GM21529 (cell line): ENCODE measurements around the gene ADAM10.
"Not testable (repeated sequence)": the region's sequence is repeated elsewhere in the genome, so short reads cannot be mapped to it uniquely, and the experiment has no call there.

ENCODE experiments used
- ATAC-seq: cut with Tn5 transposase; IDR thresholded peaks from one replicate; pipeline ENCODE4 v1.9.1; 2021; ENCODE audit not compliant: unreplicated experiment

The ADAM10 gene

DNA sequence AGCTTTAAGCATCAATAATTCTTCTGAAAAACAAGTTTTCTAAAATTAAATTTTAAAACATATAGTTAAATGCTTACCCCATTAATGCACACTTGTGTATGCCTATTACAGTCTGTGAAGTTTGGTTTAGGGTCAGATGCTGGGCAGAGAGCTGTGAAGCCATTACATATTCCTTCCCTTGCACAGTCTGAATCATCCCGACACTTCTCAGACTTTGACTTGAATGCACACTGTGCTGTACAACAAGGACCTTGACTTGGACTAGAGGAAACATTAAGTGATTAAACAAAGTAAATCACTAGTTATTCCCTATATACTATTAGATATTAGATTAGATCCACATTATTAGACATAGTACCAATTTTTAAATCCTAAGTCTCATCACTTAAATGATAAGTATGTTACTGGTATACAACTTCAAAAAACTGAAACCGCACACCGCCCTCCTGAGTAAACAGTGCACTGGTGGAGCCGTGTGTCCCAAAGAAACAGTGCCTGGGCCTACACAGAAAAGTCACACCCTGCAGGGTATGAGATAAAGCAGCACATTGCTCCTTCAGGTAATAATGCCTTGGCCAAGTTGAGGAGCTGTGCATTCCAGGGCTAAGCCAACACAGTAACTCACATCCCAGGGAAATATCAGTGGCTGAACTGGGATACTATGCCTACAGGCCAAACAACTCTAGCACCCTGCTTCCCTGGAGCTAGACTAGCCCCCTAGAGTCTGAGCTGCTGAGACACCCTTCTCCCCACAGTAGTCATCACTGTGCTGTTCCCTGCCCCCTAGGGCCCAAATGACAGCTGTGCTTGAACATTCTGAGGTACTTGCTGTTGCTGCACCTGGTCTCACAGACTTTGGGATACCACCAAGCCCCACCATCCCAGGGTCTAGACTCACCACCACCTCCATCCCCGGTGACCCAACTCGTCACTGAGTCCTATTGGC is 137.5 kb downstream of the ADAM10 start:
- ATAC-seq = no peak

GRCh38 chr15:58608711-58609110 is 140.8 kb downstream of the ADAM10 start:
- no peak for ATAC-seq

DNA sequence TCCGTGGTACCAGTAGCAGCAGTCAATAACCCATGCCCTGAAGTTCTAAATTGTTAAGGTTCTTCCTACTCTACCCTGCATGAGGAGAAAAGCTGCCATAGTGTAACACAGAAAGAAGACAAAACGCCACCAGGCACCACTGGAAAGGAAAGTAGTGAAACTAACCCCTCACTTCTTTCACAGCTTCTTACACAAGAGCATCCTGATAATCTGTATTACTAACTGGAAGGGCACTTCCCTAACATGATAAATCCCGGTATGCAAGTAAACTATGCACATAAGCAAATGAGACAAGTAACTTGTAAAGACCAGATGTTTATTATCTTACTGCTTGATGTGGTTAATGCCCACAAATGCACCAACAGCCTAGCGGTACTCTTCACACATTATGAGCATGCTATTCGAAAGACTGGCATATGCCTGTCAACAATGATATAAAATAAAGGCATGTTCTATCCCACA is 141.3 kb downstream of the ADAM10 start:
- no peak for ATAC-seq

- no peak for ATAC-seq
Measured at GRCh38 chr15:58606577-58607080, 142.9 kb downstream of the ADAM10 start.

- ATAC-seq = no peak
Measured at GRCh38 chr15:58605931-58606530, 143.5 kb downstream of the ADAM10 start.

- no peak for ATAC-seq
Measured at GRCh38 chr15:58604455-58604923, 145.0 kb downstream of the ADAM10 start.

GRCh38 chr15:58603927-58604326 is 145.6 kb downstream of the ADAM10 start:
- ATAC-seq = not testable (repeated sequence)

- ATAC-seq = no peak
Measured at GRCh38 chr15:58602823-58603222, 146.7 kb downstream of the ADAM10 start.

DNA sequence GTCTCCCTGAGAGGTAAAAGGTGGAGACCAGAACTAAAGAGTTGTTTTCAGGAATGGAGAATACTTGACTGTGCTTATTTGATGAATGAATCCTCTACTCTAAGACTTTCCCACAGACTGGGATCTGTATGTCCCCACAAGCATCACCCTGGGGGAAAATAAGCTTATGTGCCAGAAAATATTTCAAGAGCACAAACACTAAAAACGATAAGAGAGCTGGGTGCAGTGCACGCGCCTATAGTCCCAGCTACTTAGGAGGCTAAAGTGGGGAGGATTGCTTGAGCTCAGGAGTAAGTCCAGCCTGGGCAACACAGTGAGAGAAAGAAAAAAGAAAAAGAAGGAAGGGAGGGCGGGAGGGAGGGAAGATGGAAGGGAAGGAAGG is 150.7 kb downstream of the ADAM10 start:
- ATAC-seq = no peak

DNA sequence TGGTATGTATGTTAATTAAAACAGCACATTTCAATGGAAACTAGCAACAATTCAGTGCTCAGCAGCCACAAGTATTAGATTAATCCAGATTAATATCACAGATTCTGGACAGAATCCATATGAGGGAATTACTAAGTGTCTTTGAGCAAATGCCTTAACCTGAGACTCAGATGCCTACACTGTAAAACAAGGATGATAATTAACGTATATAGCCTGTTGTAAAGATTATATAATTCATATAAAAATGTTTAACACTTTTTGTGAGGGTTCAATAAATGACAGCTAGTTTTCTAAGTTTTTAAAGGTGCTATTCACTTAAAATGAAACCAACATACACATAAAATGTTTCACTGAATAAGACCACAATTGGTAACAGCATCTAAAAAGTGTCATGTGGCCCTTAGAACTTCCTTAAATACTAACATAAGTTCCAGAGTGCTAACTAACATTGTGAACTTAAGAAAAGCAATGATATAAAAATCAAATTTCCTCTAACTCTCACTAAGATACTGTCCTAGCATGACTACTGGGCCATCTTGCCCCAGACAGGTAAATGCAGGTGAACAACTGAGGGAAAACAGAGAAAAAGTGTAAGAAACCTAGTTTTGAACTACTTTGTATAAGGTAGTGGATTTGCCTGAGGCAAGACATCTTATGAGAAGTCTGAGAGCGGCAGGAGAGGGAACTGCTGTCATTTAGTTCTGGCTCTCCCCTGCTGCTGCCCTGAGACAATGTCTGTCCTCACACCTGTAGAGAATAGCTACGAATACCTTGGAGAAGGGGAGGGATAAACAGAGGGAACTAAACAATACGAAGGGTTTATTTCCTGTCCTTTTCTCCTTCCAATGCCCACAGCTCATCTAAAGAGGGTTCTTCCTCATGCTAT is 151.3 kb downstream of the ADAM10 start:
- no peak for ATAC-seq

GRCh38 chr15:58595516-58596263 is 153.8 kb downstream of the ADAM10 start:
- no peak for ATAC-seq

- ATAC-seq = no peak
Measured at GRCh38 chr15:58594898-58595297, 154.6 kb downstream of the ADAM10 start.

- ATAC-seq = no peak
Measured at GRCh38 chr15:58593870-58594269, 155.6 kb downstream of the ADAM10 start.

DNA sequence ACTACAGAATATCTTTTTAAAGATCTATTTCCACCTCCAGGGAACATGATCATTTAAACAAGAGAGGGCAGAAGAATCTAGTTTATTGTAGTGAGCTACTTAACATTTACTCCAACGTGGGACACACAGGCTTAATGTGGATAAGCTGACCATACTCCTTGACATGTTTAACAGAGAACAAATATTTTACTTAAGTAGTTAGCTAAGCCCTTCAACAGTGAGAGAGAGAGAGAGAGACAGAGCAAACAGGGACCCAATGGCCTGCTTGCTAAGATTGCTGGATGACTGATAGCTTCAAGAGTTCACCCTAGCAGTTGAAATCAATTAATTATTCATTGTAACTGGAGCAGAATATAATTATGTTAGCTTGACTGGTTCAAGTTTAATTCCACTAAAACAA is 158.6 kb downstream of the ADAM10 start:
- no peak for ATAC-seq

DNA sequence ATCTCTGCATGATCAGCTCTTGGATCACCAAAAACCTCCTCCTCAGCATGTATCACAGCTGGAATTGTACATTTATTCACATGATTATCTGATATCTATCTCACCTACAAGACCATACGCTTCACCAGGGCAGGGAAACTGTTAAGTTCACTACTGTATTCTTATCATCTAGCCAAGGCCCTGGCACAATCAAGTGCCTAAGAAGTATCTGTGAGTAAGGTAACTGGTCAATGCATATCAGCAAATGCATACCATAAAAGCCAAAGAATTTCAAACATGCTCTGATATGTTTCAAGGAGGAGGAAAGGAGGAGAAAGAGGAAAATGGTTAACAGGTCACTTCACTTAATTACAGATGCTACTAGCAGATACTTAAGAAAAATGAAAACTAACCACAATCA is 159.3 kb downstream of the ADAM10 start:
- no peak for ATAC-seq

- no peak for ATAC-seq
Measured at GRCh38 chr15:58589047-58589446, 160.5 kb downstream of the ADAM10 start.

- no peak for ATAC-seq
Measured at GRCh38 chr15:58588096-58588495, 161.4 kb downstream of the ADAM10 start.

DNA sequence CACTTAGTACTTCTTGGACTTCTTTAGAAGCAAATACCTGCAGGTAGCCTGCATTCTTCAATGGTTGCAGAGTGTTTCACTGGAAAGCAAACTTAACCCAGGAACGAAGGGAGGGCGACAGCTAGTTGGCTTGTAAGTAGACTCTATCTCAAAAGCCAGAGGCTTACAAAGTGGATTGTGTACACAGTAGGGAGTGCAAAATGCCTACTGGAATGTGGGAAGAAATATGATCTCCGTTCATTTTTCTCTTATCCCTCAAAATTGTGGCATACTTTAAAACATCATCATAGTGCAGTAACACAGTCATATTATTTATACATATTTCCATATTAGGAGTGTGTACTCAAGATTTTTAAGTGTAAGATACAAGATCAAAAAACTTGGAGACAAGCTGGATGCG is 162.0 kb downstream of the ADAM10 start:
- ATAC-seq = no peak

DNA sequence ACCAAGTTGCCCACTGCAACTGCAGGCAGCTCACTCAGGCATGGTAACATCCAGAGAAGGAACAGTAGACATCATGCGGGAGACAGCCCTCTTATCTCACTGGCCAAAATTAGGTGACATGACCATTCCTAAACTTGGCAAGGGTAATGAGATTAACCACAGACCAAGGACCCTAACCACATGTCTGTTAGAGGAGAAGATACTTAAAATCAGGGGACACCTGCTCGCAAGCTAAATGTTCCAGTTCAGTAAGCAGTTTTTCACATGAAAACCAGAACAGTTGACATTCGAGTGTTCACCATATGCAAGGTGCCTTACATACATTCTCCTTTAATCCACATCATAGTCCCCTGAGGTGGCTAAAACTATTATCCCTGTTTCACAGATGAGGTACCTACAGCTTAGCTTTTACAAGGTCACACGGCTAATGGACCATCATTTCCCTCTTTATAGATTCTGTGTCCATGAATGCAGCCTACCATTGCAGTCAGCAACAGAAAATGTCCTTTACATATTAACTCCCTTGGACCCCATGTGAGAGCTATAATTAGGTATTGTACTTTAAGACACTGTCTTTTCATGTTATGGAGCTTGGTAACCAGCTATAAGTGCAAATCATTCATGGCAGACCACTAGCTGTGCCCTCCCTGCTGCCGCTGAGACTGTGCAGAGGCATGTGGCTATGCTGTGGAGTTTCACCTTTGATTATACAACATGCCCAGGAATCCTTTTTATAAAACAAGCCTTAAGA is 163.6 kb downstream of the ADAM10 start:
- ATAC-seq = peak; percentile 58
